HL-60/S4 treated with phorbol 12-myristate 13-acetate at 8.2 ng/mL for 4 days and 3 days (cell line): Measurements from ENCODE around the gene GSTP1.

Experiments used
- in situ Hi-C: fragments of 300-500 bp; cut with MboI; formaldehyde crosslinking; loops from 2 replicates; pipeline ENCODE4 v1.15.0; 2022; ENCODE audit warnings: low sequenced_read_pairs

GSTP1 gene

DNA sequence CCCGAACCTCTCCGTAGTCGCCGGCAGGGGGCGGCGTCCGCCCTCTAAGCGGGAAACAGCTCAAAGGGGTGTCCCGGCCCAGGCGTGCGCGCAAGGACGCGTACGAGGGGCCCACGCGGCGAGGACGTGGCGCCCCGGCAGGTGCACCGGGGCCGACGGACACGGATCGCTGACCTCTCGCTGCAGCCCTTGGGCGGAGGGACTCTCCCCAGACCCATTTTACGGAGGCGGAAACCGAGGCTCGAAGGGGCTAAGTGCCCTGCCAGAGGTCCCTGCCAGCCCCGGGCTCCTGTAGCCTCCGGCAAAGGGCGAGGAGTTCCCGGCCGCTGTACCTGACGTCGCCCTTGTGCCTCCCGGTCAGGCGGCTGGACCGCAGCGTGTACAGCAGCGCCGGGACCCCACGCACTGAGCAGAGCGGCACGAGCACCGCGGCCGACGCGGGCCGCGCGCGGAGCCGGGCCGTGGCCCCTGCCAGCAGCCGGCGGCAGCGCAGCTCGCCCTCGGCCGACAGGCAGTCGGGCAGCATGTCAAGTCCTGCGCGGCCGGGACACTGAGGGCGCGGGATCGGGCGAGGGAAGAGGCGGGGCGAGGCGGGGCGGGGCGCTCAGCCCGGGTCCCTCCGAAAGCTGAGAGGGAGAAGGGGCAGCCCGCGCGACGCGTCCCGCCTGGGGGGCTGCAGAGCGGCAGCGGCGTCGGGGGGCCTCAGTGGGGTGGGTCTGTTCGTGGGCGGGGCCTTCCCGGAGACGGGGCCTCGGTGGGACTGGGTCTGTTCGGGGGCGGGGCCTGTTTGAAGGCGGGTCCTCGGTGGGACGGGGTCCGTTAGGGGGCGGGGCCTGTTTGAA, 46.0 kb downstream of the GSTP1 start, which contains the start of gene NUDT8:
Gene NUDT8 (minus strand): TSS at position 552 of the 842 bp plus-strand sequence. CDS start 26 bp downstream, at position 526.
- in situ Hi-C loops: no loop called here

DNA sequence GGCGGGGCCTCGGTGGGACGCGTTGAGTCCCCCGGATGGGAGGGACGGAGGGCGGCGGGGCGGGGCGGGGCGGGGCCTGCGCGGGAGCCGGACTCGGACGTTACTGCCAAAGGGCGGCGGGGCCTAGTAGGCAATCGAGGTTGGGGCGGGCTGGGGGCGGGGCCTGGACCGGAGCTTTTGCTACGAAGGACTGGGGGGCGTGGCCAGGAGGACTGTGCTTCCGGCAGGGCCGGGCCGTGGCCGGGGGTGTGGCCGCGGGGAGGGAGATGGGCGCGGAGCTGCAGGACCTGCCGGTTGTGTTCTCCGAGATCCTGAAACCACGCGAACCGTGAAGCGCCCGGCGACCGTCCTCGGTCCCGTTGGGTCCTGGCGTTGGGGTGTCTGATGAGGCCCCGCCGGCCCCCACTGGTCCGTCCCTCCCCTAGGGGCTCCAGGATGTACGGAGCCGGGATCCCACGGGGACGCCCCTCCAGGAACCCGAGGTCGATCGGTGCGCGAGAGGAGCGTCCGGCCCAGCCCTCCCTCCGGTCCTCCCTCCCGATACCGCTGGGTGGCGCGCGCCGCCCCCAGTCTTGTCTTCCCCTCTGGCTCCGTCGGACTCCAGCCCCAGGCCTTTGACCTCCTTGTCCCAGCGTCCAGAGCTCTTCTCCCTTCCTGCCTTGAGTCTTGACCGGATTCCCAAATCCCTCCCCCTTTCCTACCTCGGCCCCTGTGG, 46.8 kb downstream of the GSTP1 start:
- in situ Hi-C loops: no loop called here

DNA sequence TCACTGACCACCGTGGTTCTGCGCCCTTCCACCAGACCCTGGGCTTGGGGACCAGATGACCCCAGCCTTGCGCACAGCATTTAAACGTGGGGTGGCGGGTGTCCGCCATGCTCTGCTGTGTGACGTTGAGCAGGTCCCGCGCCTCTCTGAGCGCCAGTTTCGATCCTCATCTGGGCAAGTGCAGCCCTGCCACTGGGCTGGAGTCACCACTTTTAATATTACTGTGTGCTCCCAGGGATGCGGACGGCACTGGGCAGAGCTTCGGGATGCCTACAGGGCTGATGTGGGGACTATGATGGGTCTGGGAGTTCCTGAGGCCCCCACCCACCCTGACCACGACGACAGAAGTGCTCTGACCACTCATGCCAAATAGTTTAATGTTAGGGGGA, 47.3 kb downstream of the GSTP1 start:
- in situ Hi-C loops: no loop called here

DNA sequence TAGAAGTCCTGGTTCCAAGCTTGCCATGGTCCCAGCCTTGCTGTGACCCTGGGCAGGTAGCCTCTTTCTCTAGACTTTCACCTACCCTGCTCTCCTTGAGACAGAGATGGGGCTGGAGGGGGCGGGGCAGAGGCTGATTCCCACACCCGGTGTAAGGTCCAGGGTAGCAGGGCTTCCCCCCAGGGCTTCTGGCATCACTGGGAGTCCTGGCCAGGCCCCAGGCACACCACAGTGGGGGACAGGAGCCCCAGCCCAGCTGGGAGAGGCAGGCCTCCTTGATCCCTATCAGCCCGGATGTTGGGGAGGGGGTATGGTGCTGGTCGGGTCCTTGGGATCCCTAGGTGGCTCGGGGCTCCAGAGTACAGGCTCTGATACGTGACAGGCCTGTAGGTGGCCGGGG, 47.8 kb downstream of the GSTP1 start:
- in situ Hi-C loops: no loop called here

DNA sequence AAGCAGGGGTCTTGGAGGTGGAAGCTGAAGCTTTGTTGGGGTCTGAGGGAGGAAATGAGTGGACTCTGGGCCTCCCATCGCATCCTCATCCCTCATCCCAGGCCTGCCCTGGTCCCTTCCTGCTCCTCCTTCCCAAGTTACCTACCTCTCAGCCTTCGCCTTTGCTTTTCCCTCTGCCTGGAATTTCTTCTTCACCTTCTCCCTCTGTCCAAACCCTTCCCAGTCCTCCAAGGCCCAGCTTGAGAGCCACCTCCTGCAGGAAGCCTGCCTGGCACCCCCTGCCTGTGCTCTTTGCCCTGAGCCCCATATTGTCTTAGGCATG, 48.2 kb downstream of the GSTP1 start:
- in situ Hi-C loops: no loop called here

DNA sequence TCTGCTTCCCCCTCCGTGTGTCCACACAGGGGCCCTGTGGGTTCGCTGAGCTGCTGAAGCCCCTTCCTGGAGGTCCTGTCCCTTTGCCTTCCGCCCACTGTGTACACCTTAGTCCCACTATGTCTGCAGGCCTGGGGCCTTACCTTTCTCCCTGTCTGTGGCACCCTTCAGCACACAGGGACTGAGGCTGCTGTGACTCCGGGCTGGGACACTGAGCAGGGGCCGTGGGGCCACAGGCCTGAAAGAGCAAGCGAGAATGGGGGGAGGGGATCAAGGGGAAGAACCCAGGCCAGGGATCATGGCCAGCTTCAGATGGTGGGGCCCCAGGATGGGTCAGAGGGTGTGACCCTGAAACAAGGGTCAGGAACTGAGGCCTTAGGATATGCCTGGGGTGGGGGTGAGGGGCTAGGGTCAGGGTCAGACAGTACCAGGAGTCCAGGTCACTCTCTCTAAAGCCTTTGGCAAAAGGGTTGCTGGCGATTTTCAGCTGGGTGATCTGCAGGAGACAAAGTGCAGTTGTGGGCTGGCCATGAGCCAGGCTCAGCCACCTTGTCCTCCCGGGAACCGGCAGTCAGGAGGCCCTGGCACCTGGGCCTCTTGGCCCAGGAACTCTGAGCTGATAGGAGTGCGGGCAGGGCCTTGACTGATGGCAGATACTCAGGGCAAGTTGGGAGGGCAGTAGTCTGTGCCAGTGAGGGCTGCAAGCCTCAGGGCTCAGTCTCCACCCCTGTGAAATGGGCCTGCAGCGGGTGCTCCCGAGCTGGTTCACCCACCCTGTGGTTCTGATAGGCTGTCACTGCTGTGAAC, 48.8 kb downstream of the GSTP1 start:
- in situ Hi-C loops: no loop called here

DNA sequence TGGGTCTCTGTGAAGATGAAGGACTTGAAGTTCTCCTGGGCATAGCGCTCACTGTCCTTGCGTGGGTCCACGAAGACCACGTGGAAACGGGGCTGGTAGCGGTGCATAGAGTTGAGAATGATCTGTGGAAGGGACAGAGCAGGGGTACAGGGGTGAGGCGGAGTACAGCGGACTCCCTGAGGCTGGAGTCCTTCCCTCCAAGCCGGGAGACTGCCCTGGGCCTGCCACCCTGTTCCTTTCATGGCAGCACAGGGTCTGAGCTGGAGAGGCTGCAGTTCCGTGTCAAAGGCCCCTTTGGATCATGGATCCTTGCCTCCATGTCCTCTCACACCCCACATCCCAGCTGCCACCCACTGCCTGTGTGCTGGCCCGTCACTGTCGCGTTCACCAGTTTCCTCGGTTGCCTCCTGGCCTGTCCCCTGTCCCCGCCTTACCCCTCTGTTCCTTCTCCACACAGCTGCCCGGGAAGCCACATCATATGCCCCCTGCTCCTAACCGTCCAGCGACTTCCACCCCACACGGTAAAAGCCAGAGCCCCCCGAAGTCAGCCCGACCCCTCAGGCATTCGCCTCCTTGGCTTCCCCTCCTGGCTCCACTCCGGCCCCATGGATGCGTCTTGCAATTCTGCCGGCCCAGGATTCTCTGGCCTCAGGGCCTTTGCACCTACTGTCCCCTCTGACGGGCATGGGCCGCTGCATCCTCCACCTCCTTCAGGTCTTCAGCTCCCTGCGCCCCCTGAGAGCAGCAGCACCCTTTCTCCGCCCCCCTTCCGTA, 49.6 kb downstream of the GSTP1 start:
- in situ Hi-C loops: no loop called here

DNA sequence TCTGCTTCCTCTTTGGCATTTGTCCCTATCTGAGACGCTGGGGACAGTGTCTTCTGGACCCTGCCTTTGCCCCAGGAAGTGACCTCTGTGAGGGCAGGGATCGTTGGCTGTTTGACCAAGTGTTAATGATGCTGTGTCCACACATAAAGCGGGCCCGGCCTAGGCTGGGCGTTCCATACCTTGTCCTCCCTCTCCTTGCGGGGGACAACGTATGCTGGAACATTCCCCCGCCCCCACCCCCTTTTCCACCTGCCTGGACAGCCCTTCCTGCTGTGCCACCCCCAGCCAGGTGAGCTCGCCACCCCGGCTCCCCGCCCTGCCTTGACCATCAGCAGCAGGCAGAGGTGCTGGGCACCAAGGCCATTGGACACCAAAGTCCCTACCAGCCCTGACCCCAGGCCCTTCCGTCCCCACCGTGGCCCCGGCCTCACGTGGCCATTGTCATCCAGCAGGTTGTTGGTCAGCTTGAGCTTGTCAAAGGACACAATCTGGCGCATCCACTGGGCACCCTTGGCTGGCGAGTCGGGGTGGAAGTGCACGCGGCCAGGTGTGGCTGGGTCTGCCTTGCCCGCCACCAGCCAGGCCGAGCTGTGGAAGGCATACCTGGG, 50.2 kb downstream of the GSTP1 start:
- in situ Hi-C loops: no loop called here

DNA sequence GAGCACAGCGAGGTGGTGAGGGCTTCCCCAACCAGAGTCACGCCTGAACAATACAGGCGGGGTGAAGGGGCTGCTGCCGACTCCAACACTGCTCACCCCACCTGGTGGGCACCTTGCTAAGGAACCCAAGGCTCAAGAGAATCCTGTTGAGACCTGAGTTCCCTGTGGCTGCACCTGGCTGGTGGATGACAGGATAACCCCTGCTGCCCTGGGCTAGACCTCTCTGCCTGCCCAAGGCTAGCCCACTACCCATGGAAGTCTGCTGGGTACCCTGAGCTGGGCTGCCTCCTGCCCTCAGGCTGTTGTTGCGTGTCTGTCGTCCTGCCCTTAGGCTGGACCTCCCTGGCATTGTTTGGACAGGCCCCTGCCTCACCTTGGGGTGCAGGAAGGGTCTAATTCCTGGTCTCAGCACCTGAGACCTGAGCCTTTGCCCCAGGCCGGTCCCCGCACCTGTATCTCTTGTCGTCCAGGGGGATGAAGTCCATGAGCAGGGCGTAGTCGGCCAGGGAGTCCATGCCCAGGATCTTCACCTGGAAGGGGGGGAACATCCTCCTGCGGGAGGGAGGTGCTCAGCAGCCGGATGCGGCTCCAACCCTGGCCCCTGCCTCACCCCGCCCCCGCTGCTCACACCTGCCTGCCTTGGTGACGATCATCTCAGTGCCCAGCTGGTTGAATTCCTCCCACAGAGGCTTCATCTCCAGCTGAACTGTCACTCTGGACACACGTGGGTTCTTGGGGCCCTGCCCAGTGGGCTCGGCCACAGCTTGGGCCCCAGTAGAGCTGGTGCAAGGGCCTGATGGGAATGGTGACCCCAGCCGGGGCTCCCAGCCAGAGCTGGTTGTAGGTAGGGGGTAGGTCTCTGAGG, 51.0 kb downstream of the GSTP1 start:
- in situ Hi-C loops: no loop called here

DNA sequence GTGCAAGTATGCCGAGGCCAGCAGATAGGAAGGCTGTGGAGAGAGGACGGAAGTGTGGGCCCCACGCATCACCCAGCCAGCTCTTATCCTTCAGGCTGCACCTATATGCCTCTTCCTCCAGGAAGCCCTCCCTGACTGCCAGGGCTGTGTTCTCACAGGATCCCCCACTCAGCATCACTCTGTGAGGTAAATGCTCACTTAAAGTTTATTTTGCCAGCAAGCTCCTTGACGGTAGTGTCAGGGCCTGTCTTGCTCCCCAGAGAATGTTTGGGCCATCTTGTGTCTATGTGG, 51.6 kb downstream of the GSTP1 start:
- in situ Hi-C loops: no loop called here
